Activated CD4-positive, CD25-positive, alpha-beta regulatory T cell (primary cell): Measurements from ENCODE around the gene SLC27A3.
"Not testable (repeated sequence)": the region's sequence is repeated elsewhere in the genome, so short reads cannot be mapped to it uniquely, and the experiment has no call there.

ENCODE experiments used
- DNase-seq, 4 experiments: peaks; one replicate each; lab custom pipeline; 2025; lab: John Stamatoyannopoulos, UW

Gene SLC27A3

DNA sequence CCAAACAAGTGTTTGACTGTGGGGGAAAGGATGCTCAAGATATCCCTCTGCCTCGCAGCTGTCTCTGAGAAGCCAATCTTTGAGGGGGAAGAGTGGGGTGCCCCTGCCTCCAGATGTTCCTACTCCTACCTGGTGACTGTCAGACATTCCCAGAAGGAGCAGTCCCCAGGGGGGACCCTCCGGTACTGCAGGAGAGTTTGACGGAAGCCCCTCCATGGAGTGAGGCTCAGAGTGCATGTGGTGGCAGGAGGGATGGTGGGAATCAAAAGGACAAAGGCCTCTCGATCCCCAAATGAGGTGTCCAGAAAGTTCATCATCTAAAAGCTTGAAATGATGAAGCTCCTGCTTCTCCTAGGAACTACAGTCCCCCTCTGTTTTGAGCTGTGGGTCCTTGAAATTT, 5.3 kb downstream of the SLC27A3 start:
- no peak for DNase-seq

DNA sequence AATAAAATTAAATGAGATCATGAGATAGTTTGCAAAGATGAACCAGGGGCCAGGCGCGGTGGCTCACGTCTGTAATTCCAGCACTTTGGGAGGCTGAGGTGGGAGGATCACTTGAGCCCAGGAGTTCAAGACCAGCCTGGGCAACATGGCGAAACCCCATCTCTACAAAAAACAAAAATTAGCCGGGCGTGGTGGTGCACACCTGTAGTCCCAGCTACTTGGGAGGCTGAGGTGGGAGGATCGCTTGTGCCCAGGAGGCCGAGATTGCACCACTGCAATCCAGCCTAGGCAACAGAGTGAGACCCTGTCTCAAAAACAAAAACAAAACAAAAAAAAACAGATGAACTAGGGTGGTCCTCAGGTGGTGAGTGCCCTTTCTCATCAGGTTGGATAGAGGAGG, 7.4 kb downstream of the SLC27A3 start:
- not testable (repeated sequence) for DNase-seq

DNA sequence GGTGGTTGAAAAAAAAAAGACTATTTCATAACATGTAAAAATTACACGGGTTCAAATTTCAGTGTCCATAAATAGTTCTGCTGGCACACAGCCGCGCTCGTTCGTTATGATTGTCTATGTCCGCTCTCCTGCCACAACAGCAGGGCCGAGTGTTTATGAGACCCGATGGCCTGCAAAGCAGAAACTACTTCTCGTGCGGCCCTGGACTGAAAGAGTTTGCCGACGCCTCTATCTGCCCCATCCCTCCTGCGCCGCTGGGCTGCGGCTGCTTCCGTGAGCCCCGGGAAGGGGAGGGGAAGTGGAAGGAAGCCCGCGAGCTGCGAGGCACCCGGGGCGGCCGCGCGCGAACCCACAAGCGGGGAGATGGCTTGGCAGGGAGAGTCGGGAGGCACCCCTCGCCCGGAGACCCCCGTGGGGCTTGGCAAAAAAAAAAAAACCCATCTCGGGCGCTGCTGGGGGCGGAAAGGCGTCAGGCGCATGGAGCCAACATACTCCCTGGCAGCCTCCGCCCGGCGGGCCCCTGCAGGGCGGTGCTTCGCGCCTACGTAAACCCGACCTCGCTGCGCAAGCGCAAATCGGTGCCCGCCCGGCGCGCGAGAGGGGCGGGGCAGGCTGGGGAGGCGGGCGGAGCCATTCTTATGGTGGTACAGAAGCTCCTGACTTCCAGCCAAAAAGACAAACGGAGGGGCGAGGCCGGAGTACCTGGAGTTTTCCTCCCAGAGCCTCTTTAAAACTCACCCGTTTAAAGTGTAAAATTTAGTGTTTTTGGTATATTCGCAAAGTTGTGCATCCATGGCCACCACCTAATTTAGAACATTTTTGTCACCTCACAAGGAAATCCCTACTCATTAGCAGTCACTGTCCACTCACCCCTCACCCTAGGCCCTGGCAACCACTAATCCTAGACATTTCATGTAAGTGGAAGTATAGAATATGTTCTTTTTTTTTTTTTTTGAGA, 8.3 kb downstream of the SLC27A3 start:
- DNase-seq, result peak; percentile 81 to 84 (median 82)

DNA sequence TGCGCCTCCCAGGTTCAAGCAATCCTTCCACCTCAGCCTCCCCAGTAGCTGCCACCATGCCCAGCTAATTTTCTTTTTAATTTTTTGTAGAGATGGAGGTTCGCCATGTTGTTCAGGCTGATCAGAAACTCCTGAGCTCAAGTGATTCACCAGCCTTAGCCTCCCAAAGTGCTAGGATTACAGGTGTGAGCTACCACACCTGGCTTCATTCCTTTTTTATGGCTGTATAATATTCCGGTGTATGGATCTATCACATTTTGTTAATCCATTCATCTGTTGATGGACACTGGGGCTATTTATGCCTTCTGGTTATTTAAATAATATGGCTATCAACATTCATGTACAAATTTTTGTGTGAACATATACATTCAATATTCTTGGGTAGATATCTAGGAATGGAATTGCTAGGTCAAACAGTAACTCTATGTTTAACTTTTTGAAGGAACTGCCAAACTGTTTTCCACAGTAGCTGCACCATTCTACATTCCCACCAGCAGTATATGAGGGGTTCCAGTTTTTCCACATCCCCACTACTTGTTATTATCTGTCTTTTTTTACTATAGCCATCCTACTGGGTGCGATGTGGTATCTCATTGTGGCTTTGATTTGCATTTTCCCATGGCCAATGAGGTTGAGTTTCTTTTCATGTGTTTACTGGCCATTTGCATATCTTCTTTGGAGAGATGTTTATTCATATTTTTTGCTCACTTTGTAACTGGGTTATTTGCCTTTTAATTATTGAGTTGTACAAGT, 11.0 kb downstream of the SLC27A3 start:
- no peak for DNase-seq

DNA sequence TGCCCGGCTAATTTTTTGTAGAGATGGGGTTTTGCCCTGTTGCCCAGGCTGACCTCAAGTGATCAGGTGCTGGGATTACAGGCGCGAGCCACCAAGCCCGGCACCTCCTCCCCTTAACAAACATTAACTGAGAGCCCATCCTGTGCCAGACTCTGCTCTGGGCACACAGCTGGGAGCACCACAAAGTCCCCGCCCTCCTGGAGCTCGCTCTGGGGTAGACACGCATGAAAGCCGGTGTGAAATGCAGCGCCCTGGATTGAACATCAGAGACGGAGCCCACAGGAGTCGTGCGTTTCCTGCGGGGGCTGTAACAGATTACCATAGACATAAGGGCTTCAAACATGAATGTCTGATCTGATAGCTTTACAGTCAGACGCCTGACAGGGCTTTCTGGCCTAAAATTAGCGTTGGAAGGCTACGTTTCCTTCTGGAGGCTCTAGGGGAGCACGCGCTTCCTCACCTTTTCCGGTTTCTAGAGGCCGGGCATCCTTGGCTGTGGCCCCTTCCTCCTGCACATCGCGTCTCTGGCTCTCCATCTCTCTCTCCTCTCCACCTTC, 14.3 kb downstream of the SLC27A3 start:
- no peak for DNase-seq

DNA sequence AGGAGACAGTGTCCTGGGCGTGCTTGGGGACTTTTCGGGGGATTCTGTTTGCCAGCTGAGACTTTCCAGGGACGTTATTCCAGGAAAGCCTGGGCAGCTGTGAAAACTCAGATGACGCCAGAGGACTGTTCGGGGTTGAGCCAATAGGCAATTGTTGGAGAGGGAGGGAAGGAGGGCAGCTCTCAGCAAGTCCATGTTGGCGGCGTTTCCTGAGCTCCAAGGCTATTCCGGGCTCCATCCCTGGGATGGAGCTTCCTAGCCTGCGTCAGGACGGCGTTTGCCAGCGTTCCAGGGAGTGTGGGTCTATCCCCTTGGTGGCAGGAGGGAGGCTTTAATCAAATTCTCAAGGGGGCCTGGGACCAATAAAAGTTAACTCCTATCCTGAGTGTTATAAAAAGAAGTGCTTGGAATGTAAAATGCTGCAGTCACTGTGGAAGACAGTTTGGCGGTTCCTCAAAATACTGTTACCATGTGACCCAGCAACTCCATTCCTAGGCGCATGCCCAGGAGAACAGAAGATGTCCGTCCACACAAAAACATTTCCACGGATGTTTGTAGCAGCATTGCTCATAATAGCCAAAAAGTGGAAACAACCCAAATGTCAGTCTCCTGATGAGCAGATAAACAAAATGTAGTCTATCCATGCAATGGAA, 15.2 kb downstream of the SLC27A3 start:
- no peak for DNase-seq

DNA sequence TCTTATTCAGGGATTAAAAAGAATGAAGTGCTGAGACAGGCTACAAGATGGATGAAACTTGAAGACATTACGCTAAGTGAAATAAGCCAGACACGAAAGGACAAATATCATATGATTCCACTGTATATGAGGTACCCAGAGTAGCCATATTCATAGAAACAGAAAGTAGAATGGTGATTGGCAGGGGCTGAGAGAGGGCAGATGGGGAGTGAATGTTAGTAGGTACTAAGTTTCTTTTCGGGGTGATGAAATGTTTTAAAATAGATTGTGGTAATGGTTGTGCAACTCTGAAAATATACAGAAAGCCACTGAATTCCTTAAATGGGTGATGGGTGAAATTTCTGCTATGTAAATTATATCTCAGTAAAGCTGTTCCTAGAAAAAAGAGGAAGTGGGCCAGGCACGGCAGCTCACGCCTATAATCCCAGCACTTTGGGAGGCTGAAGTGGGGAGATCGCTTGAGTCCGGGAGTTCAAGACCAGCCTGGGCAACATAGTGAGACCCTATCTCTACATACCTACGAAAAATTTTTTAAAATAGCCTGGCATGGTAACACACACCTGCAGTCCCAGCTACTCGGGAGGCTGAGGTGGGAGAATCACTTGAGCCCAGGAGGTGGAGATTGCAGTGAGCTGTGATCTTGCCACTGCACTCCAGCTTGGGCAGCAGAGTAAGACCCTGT, 15.9 kb downstream of the SLC27A3 start:
- no peak for DNase-seq

DNA sequence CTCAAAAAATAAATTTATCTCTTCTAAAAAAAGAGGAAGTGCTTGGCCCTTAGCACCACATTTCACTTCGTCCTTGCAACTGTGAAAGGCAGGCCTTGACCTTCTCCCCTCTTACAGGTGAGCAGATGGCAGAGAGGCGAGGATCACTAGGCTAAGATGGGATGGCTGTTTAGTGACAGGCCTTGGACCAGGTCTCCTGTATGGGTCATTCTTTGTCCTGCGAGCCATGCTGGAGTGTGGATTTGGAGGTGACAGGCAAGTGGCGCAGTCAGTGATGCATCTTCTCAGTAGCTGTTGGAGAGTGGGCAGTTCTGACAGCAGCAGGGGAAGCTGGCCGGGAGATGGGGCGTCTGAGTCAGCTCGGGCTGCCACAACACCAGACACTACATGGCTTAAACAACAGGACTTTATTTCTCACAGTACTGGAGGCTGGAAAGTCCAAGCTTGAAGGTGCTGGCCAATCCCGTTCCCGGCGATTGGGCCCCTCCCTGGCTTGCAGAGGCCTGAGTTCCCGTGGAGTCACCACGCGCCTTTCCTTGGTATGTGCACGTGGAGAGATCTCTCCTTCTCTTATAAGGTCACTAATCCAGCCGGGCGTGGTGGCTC, 16.5 kb downstream of the SLC27A3 start:
- DNase-seq, result no peak

DNA sequence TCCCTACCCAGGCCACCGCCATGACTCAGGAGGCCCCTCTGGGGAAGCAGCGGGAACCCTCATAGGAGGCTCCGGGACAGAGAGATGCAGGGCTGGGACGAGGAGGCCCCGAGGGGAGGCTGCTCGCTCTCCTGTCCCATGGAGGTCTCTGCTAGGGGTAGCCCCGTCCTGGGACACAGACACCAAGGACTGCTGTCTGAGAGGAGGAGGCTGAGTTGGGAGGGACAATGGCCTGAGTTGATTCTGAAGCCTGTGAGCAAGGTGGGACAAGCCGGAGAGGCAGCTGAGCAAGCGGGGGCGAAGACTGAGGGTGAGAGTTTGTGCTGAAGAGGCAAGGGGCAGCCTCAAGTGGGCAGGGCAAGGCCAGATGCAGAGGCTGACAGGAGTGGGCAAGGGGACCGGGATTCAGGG, 17.4 kb downstream of the SLC27A3 start:
- no peak for DNase-seq

DNA sequence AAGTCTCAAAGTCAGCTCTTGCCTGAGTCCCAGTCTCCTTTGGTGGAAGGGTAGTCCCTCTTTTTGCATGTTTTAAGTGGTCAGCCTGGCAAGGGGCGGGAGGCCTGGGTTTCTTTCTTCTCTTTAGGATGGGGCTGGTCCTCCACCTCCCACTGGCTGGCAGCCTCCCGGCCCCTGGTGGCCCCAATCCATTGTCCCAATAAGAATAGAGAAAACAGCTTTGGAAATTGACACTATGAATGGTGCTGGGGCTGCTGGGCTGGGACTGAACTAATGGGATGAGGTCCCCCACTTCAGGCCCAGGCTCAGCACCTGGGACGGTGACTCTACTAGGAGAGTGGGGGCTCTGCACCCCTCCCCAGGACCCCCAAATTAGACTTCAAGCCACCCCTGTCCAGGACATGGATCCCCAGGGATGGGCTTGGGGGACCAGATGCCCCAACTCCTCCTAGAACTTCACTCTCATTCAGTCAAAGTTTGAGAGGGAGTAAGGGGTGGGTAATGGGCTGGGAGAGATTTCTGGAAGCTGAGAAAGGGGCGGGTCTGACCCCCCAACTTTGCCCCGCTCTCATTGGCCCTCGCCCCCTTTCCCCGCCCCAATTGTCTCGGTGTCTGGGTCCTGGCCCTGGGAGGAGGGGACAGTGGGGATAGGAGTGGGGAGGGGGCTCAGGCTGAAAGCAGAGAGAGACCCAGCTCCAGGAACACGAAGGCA, 18.2 kb downstream of the SLC27A3 start:
- no peak for DNase-seq

DNA sequence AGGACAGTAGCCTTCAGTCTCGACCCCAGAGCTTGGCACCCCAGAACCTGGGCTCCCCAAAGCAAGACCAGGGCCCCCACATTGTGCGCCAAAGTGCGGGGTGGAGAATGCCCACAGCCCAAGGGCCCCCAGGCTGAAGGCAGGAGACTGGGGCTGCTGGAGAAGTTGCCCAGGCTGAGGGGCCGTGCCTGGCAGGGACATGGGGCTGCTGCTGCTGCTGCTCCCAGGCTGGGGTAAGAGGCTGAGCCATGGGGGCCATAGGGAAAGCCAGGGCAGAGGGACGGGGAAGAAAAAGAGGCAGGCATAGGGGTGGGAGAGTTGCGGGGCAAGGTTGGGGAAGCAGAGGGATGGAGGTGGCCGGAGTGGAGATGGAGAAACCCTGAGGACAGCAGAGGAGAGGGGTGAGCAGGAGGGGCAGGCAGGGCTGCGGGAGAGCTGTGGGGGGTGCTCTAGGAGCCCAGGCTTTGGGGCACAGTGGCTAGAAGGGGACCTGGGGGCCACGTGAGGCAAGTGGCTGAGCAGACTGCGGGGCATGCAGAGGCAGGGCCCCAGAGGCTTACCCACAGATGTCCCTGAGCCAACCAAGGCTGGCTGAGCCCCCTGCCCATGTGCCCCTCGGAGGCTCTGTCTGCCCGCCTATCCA, 18.9 kb downstream of the SLC27A3 start:
- no peak for DNase-seq

DNA sequence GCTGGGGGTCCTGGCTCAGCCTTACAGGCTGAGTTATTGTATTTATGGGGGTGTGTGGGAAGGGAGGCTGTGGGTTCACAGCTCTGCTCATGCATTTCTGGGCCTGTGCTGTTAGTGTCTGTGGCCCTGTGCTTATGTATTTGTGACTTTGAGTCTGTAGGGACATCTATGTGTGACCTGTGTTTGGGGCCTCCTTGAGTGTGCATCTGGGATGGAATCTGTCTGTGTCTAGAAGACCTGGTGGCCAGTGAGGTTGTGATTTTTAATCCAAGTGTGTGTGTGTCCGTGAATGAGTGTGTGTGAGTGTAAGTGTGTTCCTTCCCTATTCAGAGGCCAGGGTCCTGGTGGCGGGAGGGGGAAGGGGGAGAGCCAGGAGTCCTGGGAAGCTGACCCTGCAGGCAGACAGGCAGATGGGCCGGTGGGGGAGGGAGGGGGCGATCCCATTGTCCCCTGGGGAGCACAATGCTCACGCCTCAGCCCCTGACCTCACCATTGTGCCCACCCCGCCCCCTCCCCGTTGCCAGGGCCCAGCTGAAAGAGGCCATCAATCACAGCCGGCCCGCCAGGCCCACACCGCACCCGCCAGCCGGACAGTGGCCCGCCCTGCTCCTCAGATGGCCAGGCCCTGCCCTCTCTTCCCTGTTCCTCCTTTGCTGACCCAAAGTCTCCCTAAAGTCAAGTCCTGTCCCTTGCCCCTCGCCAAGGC, 19.6 kb downstream of the SLC27A3 start:
- DNase-seq, result no peak

DNA sequence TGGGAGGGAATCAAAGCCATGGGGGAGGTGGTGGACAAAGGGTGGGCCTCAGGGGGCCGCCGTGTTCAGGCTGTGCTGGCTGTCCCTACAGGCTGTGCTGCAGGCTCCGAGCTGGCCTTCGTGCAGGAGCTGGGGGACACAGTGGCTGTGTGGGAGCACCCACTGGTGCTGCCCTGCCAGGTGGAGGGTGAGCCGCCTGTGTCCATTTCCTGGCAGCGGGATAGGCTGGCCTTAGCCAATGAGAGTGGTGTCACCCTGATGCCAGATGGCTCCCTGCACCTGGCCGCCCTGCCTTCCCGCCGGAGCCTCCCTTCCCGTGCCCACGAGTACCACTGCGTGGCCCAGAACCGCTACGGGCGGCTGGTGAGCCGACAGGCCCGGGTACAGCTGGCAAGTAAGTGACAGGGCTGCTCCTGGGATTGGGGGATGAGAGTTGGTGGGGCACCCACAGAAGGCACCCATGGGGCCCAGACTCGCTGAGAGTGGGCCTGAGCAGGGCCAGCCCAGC, 20.2 kb downstream of the SLC27A3 start:
- DNase-seq, result no peak

DNA sequence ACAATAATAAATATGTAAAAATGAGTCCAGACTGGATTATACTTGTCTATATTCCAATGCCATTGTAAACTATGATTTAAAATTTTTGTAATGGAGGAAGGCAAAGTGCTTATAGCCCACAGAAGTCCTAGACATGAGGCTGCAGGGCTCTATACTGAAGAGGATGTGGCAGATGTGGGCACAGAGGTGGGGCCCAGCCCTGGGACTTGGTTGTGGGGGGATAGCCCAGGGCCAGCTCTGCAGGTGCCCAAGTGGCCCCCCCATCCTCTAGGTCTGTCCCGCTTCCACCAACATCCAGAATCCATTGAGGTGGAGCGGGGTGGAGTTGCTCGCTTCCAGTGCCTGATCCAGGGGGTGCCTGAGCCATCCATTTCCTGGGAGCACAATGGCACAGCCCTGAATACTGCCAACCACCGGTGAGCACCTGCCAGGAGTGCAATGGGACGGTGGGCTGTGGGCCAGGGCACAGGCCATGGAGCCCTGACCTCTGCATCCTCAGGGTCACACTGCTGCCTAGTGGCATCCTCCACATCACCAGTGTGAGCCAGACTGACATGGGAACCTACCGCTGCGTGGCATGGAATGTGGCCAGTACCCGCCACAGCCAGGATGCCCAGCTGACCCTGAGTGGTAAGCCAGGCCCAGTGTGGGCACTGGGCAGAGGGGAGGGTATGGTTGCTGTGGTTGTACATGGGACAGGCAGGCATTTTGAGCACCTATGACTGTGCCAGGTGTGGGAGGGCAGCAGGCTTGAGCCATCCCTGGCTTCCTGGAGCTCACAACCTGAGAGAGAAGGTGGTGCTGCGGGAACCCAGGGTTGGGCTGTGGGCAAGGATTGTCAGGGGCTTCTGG, 21.0 kb downstream of the SLC27A3 start:
- DNase-seq, result no peak

DNA sequence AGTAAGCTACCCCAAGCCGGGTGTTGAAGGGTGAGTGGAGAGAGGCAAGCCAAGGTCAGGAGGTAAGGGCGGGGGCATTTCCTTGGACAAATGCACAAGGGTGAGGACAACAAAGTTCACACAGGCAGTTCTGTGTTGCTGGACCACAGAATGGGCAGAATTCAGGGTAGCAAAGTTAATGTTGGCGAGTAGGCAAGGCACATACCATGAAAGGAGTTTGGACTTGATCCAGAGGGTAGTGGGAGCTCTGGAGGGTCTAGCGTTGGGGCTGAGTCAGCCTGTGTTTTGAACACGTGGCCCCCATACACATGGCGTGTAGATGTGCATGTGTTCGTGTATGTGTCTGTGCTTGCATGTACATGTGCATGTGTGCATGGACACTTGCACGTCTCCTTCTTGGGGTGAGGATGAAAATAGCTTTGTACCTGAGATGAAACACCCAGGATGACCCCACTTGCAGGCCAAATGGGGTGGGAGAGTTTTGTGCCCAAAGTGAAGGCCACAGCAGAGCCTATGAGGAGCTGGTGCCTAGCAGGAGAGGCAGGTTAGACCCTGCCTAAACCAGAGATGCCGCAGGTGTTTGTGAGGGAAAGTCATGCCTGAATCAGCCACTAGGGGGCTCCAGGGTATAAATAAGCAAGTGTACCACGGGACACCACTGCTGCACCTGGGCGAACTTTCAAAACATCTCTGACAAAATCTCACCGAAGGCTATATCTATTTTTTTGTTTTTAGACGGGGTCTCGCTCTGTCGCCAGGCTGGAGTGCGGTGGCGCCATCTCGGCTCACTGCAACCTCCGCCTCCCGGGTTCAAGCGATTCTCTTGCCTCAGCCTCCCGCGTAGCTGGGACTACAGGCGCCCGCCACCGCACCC, 21.8 kb downstream of the SLC27A3 start:
- DNase-seq, result peak; percentile 68 to 83 (median 73)

DNA sequence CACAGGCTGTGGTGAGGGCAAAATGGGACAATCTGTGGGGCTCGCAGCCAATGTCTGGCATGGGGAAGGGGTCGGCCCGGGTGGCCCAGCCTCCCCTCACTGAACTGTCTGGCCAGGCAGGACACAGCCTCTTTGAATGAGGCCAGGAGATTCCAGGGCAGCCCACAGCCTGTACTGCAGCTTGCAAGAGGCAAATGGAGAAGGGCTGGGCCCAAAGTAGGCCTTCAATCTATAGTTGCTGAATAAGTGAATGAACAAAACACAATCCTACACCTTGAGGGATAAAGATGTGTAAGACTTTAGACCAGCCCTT, 23.2 kb downstream of the SLC27A3 start:
- no peak for DNase-seq

DNA sequence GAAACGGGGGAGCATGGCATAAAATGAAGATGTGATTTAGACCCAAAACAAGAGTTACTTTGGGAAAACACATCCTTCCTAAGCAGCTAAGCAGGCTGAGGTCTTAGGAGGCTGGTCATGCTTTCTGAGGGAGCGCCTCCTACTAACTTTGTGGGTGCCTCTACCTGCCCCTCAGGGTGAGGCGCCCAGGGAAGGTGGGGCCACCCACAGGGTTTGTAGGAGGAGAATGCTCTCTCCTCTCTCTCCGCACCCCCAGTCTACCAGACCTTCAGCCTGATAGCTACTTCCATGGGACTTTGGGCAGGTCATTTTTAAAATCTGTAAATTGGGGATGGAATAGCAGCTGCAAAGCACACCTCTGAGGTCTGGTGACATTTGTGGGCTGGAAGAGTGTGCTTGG, 23.8 kb downstream of the SLC27A3 start:
- DNase-seq, result no peak
